ENCODE measurements around the gene LHFPL2.

The LHFPL2 gene

DNA sequence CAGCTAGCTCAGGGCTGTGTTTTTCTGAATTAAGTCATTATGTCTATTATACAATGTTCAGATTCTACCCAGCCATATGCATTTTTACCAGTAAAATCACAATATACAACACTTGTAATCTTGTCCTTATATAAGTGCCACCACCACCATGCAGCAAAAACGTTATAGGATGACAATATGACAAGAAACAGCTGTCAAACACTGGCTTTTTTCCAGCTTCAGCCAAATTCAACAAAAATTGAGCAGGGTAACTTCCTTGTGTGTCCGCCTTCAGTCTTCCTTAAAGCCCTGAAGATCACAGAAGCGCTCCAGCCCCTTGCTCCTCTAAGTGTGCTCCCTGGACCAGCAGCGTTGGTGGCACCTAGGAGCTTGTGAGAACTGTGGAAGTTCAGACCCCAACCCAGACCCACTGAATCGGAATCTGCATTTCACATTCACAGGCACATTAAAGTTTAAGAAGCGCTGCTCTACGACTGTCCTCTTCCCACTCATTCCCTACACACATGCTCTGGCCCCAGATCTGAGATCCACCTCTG is 111.8 kb downstream of the LHFPL2 start:
- H3K36me3 ChIP-seq (ENCODE audit: low read length) = no peaks in the 10 kb centered on the region
- peaks cover 93% of the 10 kb centered on the region for H3K79me2 ChIP-seq (ENCODE audit: insufficient read depth, low read length)
- H3K9ac ChIP-seq (ENCODE audit: low read length) = no peak overlapping the region
- no peak overlapping the region for H3K27ac ChIP-seq (ENCODE audit: low read depth, low read length)
- H3K9me2 ChIP-seq (replicated peaks; ENCODE audit: insufficient read depth, low read length) = no peaks in the 10 kb centered on the region
- H4K20me1 ChIP-seq (ENCODE audit: low read depth, low read length) = no peaks in the 10 kb centered on the region
- no peaks in the 10 kb centered on the region for H3F3A ChIP-seq (ENCODE audit: insufficient read depth)
- H3K27me3 ChIP-seq (ENCODE audit: low read length) = no peaks in the 10 kb centered on the region
- no peaks in the 10 kb centered on the region for H3K9me3 ChIP-seq (ENCODE audit: insufficient read depth, low read length)
- no peak overlapping the region for H3K4me3 ChIP-seq (ENCODE audit: insufficient read depth, low read length, poor library complexity, severe bottlenecking)
- TF ChIP-seq, protein P1, sequence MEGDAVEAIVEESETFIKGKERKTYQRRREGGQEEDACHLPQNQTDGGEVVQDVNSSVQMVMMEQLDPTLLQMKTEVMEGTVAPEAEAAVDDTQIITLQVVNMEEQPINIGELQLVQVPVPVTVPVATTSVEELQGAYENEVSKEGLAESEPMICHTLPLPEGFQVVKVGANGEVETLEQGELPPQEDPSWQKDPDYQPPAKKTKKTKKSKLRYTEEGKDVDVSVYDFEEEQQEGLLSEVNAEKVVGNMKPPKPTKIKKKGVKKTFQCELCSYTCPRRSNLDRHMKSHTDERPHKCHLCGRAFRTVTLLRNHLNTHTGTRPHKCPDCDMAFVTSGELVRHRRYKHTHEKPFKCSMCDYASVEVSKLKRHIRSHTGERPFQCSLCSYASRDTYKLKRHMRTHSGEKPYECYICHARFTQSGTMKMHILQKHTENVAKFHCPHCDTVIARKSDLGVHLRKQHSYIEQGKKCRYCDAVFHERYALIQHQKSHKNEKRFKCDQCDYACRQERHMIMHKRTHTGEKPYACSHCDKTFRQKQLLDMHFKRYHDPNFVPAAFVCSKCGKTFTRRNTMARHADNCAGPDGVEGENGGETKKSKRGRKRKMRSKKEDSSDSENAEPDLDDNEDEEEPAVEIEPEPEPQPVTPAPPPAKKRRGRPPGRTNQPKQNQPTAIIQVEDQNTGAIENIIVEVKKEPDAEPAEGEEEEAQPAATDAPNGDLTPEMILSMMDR (IDR thresholded peaks at IDR 0.05; ENCODE audit: insufficient read depth, low read length, poor library complexity, severe bottlenecking) = no peak
- no peak for TF ChIP-seq EZH2phosphoT487 (conservative IDR thresholded peaks at IDR 0.05; ENCODE audit: low read length)
- no peak overlapping the region for H2AFZ ChIP-seq (ENCODE audit: low read depth, low read length, severe bottlenecking)
- H3K4me2 ChIP-seq (ENCODE audit: low read depth, low read length, poor library complexity, severe bottlenecking) = no peak overlapping the region

DNA sequence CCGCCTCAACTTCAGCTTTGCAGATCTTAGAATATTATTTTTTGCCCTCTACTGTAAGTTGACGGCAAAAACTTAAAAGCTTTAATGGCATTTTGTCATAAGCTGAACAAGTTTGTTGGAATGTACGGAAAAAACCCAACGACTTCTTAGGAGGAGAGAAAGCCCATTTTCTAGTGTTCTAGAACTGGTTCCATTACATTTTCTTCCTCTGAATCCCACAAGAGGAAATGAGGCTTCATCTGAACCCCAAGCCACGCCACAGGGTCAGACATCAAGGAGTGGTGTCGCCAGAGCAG is 113.7 kb downstream of the LHFPL2 start:
- Histone ChIP-seq H3K4me2 (ENCODE audit: low read depth, low read length, poor library complexity, severe bottlenecking) (no peak overlapping the region), H3K4me3 (ENCODE audit: insufficient read depth, low read length, poor library complexity, severe bottlenecking) (no peak overlapping the region), H3K79me2 (ENCODE audit: insufficient read depth, low read length) (peaks cover 82% of the 10 kb centered on the region), H2AFZ (ENCODE audit: low read depth, low read length, severe bottlenecking) (no peak overlapping the region), H4K20me1 (ENCODE audit: low read depth, low read length) (no peaks in the 10 kb centered on the region; the same call in 1 of the 2 replicates), H3K36me3 (ENCODE audit: low read length) (no peaks in the 10 kb centered on the region), H3K9me3 (ENCODE audit: insufficient read depth, low read length) (no peaks in the 10 kb centered on the region), H3K27ac (ENCODE audit: low read depth, low read length) (no peak overlapping the region), H3F3A (ENCODE audit: insufficient read depth) (0 out of 2 replicates have a peak, but pooled peaks cover 3% of the 10 kb centered on the region), H3K27me3 (ENCODE audit: low read length) (no peaks in the 10 kb centered on the region), H3K9ac (ENCODE audit: low read length) (no peak overlapping the region), H3K9me2 (replicated peaks; ENCODE audit: insufficient read depth, low read length) (no peaks in the 10 kb centered on the region)
- no peak for TF ChIP-seq EZH2phosphoT487 (conservative IDR thresholded peaks at IDR 0.05; ENCODE audit: low read length)
- TF ChIP-seq, protein P1 (IDR thresholded peaks at IDR 0.05; ENCODE audit: insufficient read depth, low read length, poor library complexity, severe bottlenecking) = no peak

DNA sequence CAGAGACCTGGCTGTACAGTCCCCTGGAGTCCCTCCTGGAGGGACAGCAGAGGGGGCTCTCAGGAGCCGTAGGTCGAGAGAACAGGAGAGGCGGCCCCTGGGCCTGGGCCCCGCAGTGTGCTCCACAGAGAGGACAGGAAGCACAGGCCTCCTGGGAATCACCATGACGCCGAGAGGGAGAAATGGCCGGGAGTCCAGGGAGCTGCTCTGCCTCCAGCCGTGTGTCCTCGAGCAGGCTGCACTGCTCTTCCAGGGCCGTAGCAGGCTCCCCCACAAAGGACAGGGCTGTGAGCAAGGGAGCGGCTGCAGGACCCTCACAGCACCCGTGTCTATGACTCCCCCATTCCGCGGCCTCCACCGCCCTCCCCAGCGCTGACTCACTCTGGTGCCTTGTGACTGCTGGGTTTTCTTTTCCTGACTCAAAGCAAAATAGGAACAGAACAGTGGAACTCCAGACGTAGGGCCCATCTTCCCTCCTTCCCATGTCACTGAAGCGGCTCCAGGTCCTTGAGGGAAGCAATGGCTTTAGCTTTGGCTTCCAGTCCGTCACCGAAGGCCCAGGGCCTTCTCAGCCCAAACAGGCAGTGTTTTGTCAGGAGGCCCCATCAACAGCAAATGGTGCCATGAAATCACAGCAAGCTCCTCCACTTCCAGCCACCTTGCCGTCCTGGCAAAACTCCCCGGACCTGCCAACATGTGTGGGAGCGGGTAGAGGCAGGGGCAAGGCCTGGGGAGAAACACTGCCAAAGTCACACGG is 114.2 kb downstream of the LHFPL2 start:
- no peak overlapping the region for H3K9ac ChIP-seq (ENCODE audit: low read length)
- H3K4me2 ChIP-seq (ENCODE audit: low read depth, low read length, poor library complexity, severe bottlenecking) = no peak overlapping the region

More for the DNA sequence above, 114.2 kb downstream of the LHFPL2 start:
- H2AFZ ChIP-seq (ENCODE audit: low read depth, low read length, severe bottlenecking) = no peak overlapping the region
- H3K9me3 ChIP-seq (ENCODE audit: insufficient read depth, low read length) = no peaks in the 10 kb centered on the region
- H3F3A ChIP-seq (ENCODE audit: insufficient read depth) = 0 out of 2 replicates have a peak, but pooled peaks cover 3% of the 10 kb centered on the region
- H3K36me3 ChIP-seq (ENCODE audit: low read length) = no peaks in the 10 kb centered on the region
- no peaks in the 10 kb centered on the region; the same call in 1 of the 2 replicates for H4K20me1 ChIP-seq (ENCODE audit: low read depth, low read length)
- H3K9me2 ChIP-seq (replicated peaks; ENCODE audit: insufficient read depth, low read length) = no peaks in the 10 kb centered on the region
- no peak overlapping the region for H3K27ac ChIP-seq (ENCODE audit: low read depth, low read length)
- peaks cover 82% of the 10 kb centered on the region for H3K79me2 ChIP-seq (ENCODE audit: insufficient read depth, low read length)
- TF ChIP-seq, protein P1 (IDR thresholded peaks at IDR 0.05; ENCODE audit: insufficient read depth, low read length, poor library complexity, severe bottlenecking) = no peak
- TF ChIP-seq EZH2phosphoT487 (conservative IDR thresholded peaks at IDR 0.05; ENCODE audit: low read length) = no peak
- H3K4me3 ChIP-seq (ENCODE audit: insufficient read depth, low read length, poor library complexity, severe bottlenecking) = no peak overlapping the region
- H3K27me3 ChIP-seq (ENCODE audit: low read length) = no peaks in the 10 kb centered on the region
